Nephron (organoid): Measurements from ENCODE around the gene BRSK2.

Source experiments
- H3K27ac Mint-ChIP-seq, 3 experiments: 2 replicates each; pipeline ENCODE4 v1.8.0; 2020; ENCODE audit warnings: mixed read lengths in 3 of 3, mild to moderate bottlenecking in 2 of 3, moderate library complexity in 1 of 3
- H3K27me3 Mint-ChIP-seq: 2 replicates; pipeline ENCODE4 v1.8.0; 2021; ENCODE audit warnings: low read depth, mild to moderate bottlenecking, moderate library complexity, mixed read lengths
- H3K36me3 Mint-ChIP-seq: 2 replicates; pipeline ENCODE4 v1.8.0; 2020; ENCODE audit warnings: low read depth, mixed read lengths
- H3K4me1 Mint-ChIP-seq: 2 replicates; pipeline ENCODE4 v1.8.0; 2020; ENCODE audit warnings: mixed read lengths
- H3K4me3 Mint-ChIP-seq, 3 experiments: 2 replicates each; pipeline ENCODE4 v1.8.0; 2020; ENCODE audit warnings: mild to moderate bottlenecking in 3 of 3, mixed read lengths in 3 of 3, moderate library complexity in 2 of 3
- H3K9me3 Mint-ChIP-seq: 2 replicates; pipeline ENCODE4 v1.8.0; 2020; ENCODE audit warnings: mixed read lengths
- CTCF ChIP-seq, 3 experiments: fragments of 200-600 bp; sonication (generic); IDR thresholded peaks; one replicate each; pipeline ENCODE4 v1.5.0; 2021; ENCODE audit warnings: antibody characterized with exemption in 3 of 3; ENCODE audit not compliant: unreplicated experiment in 3 of 3

The BRSK2 gene

GRCh38 chr11:1511937-1512496 lies 122.3 kb downstream of the BRSK2 start:
- H3K4me1 Mint-ChIP-seq = peaks cover 28% of the 10 kb centered on the region
- no peaks in the 10 kb centered on the region for H3K9me3 Mint-ChIP-seq
- TF ChIP-seq CTCF (IDR thresholded peaks at IDR 0.05; ENCODE audit: unreplicated experiment in 3 of 3) = no peak
- H3K27me3 Mint-ChIP-seq = no peaks in the 10 kb centered on the region
- no peak overlapping the region for H3K4me3 Mint-ChIP-seq
- H3K27ac Mint-ChIP-seq = no peak overlapping the region
- H3K36me3 Mint-ChIP-seq = no peaks in the 10 kb centered on the region
